Loucy (cell line): Measurements from ENCODE around the gene FOXA3.

Experiments used
- H2AFZ ChIP-seq: fragments of 200-600 bp; sonication (generic); 2 replicates; pipeline ENCODE4 v1.6.0; 2016; ENCODE audit warnings: antibody characterized with exemption, mild to moderate bottlenecking, low read length, moderate library complexity
- H3F3A ChIP-seq: fragments of 200-600 bp; 2 replicates; pipeline ENCODE4 v1.6.0; 2016; ENCODE audit warnings: antibody characterized with exemption, low read depth, mild to moderate bottlenecking
- H3K27me3 ChIP-seq: fragments of 200-600 bp; sonication (generic); 2 replicates; pipeline ENCODE4 v1.6.1; 2014; ENCODE audit warnings: low read length, mild to moderate bottlenecking; ENCODE audit not compliant: insufficient read depth, poor library complexity, severe bottlenecking
- H3K36me3 ChIP-seq: fragments of 200-600 bp; sonication (generic); 2 replicates; pipeline ENCODE4 v1.6.1; 2016; ENCODE audit warnings: low read length; ENCODE audit not compliant: insufficient read depth
- H3K4me1 ChIP-seq: fragments of 200-600 bp; sonication (generic); 2 replicates; pipeline ENCODE4 v1.5.1; 2014; ENCODE audit warnings: low read length, mild to moderate bottlenecking; ENCODE audit not compliant: insufficient read depth, poor library complexity, severe bottlenecking
- H3K4me2 ChIP-seq: fragments of 200-600 bp; sonication (generic); 2 replicates; pipeline ENCODE4 v1.6.0; 2014; ENCODE audit warnings: antibody characterized with exemption, low read length, low read depth, mild to moderate bottlenecking; ENCODE audit not compliant: poor library complexity, severe bottlenecking
- H3K4me3 ChIP-seq: fragments of 200-600 bp; sonication (generic); 2 replicates; pipeline ENCODE4 v1.5.1; 2014; ENCODE audit warnings: low read length, mild to moderate bottlenecking, mixed read lengths; ENCODE audit not compliant: poor library complexity, severe bottlenecking
- H3K79me2 ChIP-seq: fragments of 200-600 bp; sonication (generic); 2 replicates; pipeline ENCODE4 v1.6.1; 2014; ENCODE audit warnings: low read length; ENCODE audit not compliant: insufficient read depth
- H3K9ac ChIP-seq: fragments of 200-600 bp; sonication (generic); 2 replicates; pipeline ENCODE4 v1.6.0; 2014; ENCODE audit warnings: mild to moderate bottlenecking, low read depth, low read length, moderate library complexity; ENCODE audit not compliant: poor library complexity, severe bottlenecking
- H3K9me2 ChIP-seq: fragments of 200-600 bp; sonication (generic); replicated peaks from 2 replicates; pipeline ENCODE4 v1.6.1; 2016; ENCODE audit warnings: low read depth, low read length, mixed read lengths
- H3K9me3 ChIP-seq: fragments of 200-600 bp; sonication (generic); 2 replicates; pipeline ENCODE4 v1.6.1; 2014; ENCODE audit warnings: mild to moderate bottlenecking, antibody characterized with exemption, low read length, low read depth; ENCODE audit not compliant: insufficient read depth
- H4K20me1 ChIP-seq: fragments of 200-600 bp; sonication (generic); 2 replicates; pipeline ENCODE4 v1.6.0; 2014; ENCODE audit warnings: antibody characterized with exemption, low read length, mild to moderate bottlenecking; ENCODE audit not compliant: insufficient read depth, poor library complexity, severe bottlenecking
- CTCF ChIP-seq: fragments of 200-600 bp; sonication (generic); conservative IDR thresholded peaks from 2 replicates; pipeline ENCODE4 v1.5.1; 2014; ENCODE audit warnings: mild to moderate bottlenecking, antibody characterized with exemption, low read length
- EZH2phosphoT487 ChIP-seq: fragments of 200-600 bp; IDR thresholded peaks from 2 replicates; pipeline ENCODE4 v1.6.1; 2018; ENCODE audit warnings: antibody characterized with exemption, mild to moderate bottlenecking, moderate library complexity, borderline replicate concordance

Gene FOXA3

GRCh38 chr19:45881909-45882528 lies 17.9 kb downstream of the FOXA3 start:
- Histone ChIP-seq H3K9ac (no peak overlapping the region), H3K4me1 (peaks cover 27% of the 10 kb centered on the region), H3K79me2 (peaks cover 28% of the 10 kb centered on the region), H4K20me1 (peaks cover 27% of the 10 kb centered on the region), H3F3A (no peaks in the 10 kb centered on the region), H3K9me3 (no peaks in the 10 kb centered on the region), H3K9me2 (no peaks in the 10 kb centered on the region), H2AFZ (no peak overlapping the region), H3K27me3 (no peaks in the 10 kb centered on the region), H3K4me3 (no peak overlapping the region), H3K4me2 (no peak overlapping the region), H3K36me3 (no peaks in the 10 kb centered on the region)
- no peak for TF ChIP-seq EZH2phosphoT487
- TF ChIP-seq CTCF = no peak

- Histone ChIP-seq H4K20me1 (peaks cover 27% of the 10 kb centered on the region), H3K9me3 (no peaks in the 10 kb centered on the region), H3K4me2 (peak overlapping the region; percentile 77), H3K9me2 (no peaks in the 10 kb centered on the region), H3K9ac (peak overlapping the region; percentile 42), H3K79me2 (peaks cover 28% of the 10 kb centered on the region), H3K36me3 (no peaks in the 10 kb centered on the region), H3K27me3 (no peaks in the 10 kb centered on the region), H3F3A (no peaks in the 10 kb centered on the region), H3K4me3 (peak overlapping the region; percentile 69), H3K4me1 (peaks cover 24% of the 10 kb centered on the region), H2AFZ (no peak overlapping the region)
- peak; percentile 100 for TF ChIP-seq CTCF
- TF ChIP-seq EZH2phosphoT487 = no peak
These were observed 18.8 kb downstream of the FOXA3 start for GRCh38 chr19:45882652-45883585.

- H3K27me3 ChIP-seq = no peaks in the 10 kb centered on the region
- H3K4me2 ChIP-seq = peak overlapping the region; percentile 94
- peaks cover 24% of the 10 kb centered on the region for H3K4me1 ChIP-seq
- no peaks in the 10 kb centered on the region for H3F3A ChIP-seq
- H2AFZ ChIP-seq = no peak overlapping the region
- peak overlapping the region; percentile 84 for H3K4me3 ChIP-seq
- H3K9ac ChIP-seq = peak overlapping the region; percentile 42
- H3K36me3 ChIP-seq = no peaks in the 10 kb centered on the region
- H3K79me2 ChIP-seq = peaks cover 28% of the 10 kb centered on the region
- peaks cover 27% of the 10 kb centered on the region for H4K20me1 ChIP-seq
- TF ChIP-seq EZH2phosphoT487 (no peak), CTCF (no peak)
- no peaks in the 10 kb centered on the region for H3K9me3 ChIP-seq
- no peaks in the 10 kb centered on the region for H3K9me2 ChIP-seq
These were observed 19.4 kb downstream of the FOXA3 start for GRCh38 chr19:45883586-45883880.
